GM21515 (cell line): Measurements from ENCODE around the gene ADCY9.

Experiments used
- ATAC-seq: cut with Tn5 transposase; IDR thresholded peaks from one replicate; pipeline ENCODE4 v1.9.1; 2021; ENCODE audit not compliant: unreplicated experiment

The ADCY9 gene

GRCh38 chr16:4096509-4096908 is 19.7 kb downstream of the ADCY9 start:
- no peak for ATAC-seq

- ATAC-seq = no peak
Measured at GRCh38 chr16:4094127-4094773, 22.0 kb downstream of the ADCY9 start.

- ATAC-seq = no peak
Measured at GRCh38 chr16:4093495-4094126, 22.6 kb downstream of the ADCY9 start.

GRCh38 chr16:4092547-4093265 is 23.5 kb downstream of the ADCY9 start:
- no peak for ATAC-seq

- ATAC-seq = no peak
Measured at GRCh38 chr16:4091240-4092012, 24.8 kb downstream of the ADCY9 start.

- ATAC-seq = no peak
Measured at GRCh38 chr16:4090351-4090851, 25.8 kb downstream of the ADCY9 start.

GRCh38 chr16:4089811-4090301 is 26.4 kb downstream of the ADCY9 start:
- ATAC-seq = no peak

- ATAC-seq = no peak
Measured at GRCh38 chr16:4089251-4089810, 26.9 kb downstream of the ADCY9 start.

GRCh38 chr16:4087990-4088577 is 28.2 kb downstream of the ADCY9 start:
- ATAC-seq = no peak

- no peak for ATAC-seq
Measured at GRCh38 chr16:4087099-4087885, 28.9 kb downstream of the ADCY9 start.

- ATAC-seq = no peak
Measured at GRCh38 chr16:4086153-4086552, 30.1 kb downstream of the ADCY9 start.

- no peak for ATAC-seq
Measured at GRCh38 chr16:4085405-4085970, 30.8 kb downstream of the ADCY9 start.

GRCh38 chr16:4083347-4083870 is 32.8 kb downstream of the ADCY9 start:
- no peak for ATAC-seq

GRCh38 chr16:4082474-4083044 is 33.7 kb downstream of the ADCY9 start:
- no peak for ATAC-seq

- no peak for ATAC-seq
Measured at GRCh38 chr16:4081521-4082021, 34.7 kb downstream of the ADCY9 start.

GRCh38 chr16:4081047-4081446 is 35.2 kb downstream of the ADCY9 start:
- ATAC-seq = no peak

- ATAC-seq = no peak
Measured at GRCh38 chr16:4077174-4077649, 39.0 kb downstream of the ADCY9 start.

- no peak for ATAC-seq
Measured at GRCh38 chr16:4075534-4075933, 40.7 kb downstream of the ADCY9 start.
